NCI-H1417 (cell line): Measurements from ENCODE around the gene MXI1.
A peak's percentile ranks its signal among the peaks of the same experiment; 100 is the strongest.
"Not testable (repeated sequence)": the region's sequence is repeated elsewhere in the genome, so short reads cannot be mapped to it uniquely, and the experiment has no call there.

Experiments used
- DNase-seq, 3 experiments: peaks; one replicate each; lab custom pipeline; 2025; lab: John Stamatoyannopoulos, UW

Gene MXI1

DNA sequence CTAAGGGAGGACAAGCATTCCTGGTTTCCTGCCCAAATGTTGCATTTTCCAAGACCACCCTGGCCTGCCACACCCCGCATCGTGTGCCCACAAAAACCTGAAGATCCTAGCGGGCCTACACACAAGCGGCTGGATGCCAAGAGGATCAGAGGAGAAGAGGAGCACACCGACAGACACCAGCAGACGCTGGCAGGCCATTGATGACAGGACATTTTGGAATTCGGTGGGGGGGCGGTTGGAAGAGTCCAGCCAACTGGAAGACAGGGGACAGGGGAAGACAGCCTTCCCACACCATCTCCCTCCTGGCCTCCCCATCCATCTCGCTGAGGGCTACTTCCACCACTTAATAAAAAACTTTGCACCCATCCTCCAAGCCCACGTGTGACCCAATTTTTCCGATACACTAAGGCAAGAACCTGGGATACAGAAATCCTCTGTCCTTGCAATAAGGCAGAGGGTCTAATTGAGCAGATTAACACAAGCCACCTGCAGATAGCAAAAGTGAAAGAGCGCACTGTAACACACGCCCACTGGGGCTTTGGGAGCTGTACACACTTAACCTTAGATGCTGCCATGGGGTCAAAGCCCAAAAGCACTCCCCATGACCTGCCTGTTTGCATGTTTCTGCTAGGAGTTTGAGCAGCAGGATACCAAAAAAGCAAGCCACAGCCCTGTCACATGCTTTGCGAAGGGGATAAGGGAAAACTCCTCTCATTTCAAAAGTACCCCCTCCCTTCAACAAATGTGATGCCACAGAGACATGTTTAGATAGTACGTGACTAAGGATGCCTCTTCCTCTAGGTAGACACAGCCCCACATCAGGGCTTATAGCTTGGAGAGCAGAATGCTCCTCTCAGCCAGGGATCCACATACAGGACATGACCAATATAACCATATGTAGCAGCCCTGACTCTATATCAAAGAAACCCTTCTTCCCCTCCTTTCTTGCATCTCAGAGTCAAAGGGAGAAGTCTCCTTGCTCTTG, 110.8 kb downstream of the MXI1 start:
- DNase-seq, result no peak

- no peak for DNase-seq
Measured at GRCh38 chr10:110321869-110322620, 114.6 kb downstream of the MXI1 start.

GRCh38 chr10:110323503-110323902, 116.1 kb downstream of the MXI1 start:
- DNase-seq, result no peak

DNA sequence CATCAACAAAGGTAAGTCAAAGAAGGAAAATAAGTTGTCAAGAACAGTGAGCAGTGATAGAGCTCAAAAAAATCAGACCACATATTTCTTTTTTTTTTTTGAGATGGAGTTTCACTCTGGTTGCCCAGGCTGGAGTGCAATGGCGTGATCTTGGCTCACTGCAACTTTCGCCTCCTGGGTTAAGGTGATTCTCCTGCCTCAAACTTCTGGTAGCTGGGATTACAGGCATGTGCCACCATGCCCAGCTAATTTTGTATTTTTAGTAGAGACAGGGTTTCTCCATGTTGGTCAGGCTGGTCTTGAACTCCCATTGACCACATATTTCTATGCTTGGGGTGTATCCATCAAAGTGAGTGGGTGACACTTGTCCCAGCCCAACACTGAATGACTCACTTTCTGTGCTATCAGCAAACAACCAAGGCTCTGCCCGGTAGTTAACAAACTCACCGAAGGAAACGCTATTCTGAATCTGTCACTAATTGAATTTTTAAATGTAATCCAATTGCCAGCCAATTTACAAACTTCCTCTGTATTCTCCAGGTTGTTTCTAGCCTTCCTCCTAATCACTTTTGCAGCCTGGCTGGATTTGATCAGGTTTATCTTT, 116.9 kb downstream of the MXI1 start:
- DNase-seq, result no peak

DNA sequence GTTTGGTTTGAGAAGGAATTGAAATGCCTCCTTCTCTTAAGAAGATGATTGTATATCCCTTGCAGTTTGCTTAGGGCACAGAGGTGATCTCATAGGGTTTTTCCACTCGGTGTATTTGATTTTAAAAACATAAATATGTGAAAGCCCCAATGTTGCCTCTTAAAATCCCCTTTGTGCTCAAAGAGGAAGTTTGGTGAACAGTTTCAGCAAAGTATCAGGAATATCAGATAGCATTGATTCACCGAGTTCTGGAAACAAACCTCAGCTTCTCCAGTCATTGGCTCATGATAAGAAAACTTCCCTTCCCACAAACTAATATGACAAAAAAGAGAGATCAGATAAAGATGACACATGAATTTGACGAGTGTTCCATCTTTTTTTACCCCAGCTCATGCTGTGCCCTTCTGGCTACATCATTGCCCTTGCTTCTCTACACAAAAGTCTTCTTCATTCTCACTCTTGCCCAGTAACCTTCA, 117.4 kb downstream of the MXI1 start:
- no peak for DNase-seq

DNA sequence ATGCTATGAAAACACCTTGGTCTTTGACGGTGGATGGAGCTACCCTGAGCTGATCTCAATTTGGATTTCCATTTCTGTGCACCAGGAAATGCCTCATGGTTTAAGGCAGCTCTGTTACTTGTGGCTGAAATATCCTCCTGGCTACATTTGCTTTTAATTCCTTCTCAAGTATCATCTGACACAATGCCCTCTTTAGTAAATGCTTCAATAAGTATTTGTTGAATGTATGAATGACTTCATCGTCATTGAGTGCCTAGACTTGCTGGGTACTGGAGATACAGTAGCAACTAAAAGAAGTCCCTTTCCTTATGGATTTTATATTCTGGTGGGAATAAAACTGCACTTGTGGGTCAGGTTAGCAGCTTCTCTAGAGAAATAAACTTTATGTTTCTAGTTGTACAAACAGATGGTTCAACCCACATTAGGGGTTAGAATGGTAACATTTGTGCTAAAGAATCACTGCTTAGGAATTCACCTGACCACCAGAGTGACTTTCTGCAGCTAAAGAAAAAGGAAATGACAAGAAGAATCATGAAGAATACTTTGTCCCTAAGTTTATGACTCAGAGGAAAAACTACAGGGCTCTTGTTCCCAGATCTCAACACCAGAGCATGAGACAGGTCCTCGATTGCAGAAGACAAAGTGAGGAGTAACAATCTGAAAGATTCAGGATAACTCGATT, 119.1 kb downstream of the MXI1 start:
- DNase-seq, result no peak

DNA sequence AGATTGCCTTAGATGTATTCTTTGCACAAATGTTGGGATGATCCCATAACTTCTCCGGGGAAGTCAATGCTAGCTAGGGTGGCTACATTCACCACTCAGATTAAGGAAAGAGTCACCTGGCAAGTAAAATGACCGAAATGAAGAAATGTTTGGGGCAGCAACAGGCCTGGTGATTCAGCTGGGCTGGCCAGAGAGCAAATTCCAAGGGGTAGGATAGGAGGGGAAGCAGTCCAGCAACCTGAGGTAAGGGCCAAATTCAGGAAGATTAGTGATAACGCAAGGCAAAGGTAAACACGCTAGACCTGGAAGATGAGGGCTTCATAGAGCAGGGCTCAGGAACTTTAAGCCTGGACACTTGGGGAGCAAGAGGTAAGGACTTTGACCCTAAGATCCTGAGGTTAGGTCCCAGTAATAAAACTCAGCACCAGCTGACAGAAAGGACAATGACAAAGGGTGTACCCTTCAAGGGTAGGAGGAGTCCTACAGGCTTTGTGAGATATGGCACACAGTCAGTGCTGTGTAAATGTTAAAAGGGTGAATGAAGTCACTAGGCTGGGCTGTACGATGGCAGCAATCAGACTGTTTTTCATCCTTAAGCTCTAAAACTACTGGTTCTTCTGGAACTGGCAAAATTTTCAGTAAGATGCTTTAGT, 120.0 kb downstream of the MXI1 start:
- no peak for DNase-seq

DNA sequence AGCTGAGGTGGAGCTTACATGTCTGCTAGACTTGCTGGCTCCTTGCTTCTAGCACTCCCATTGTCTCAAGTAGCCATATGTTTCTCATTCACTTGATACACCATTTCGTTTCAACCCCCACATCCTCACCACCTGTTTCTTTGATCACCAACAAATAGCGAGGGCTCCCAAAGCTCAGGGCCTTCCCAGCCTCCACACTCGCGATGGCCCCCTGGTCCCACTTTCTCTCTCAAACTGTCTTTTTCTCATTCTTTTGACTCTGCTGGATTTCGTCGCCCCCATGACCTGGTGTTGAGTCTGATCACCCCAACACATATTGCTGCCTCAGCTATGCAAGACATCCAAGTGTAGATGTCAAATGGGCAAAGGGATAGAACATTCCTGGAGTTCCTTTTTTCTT, 123.3 kb downstream of the MXI1 start:
- DNase-seq, result no peak

DNA sequence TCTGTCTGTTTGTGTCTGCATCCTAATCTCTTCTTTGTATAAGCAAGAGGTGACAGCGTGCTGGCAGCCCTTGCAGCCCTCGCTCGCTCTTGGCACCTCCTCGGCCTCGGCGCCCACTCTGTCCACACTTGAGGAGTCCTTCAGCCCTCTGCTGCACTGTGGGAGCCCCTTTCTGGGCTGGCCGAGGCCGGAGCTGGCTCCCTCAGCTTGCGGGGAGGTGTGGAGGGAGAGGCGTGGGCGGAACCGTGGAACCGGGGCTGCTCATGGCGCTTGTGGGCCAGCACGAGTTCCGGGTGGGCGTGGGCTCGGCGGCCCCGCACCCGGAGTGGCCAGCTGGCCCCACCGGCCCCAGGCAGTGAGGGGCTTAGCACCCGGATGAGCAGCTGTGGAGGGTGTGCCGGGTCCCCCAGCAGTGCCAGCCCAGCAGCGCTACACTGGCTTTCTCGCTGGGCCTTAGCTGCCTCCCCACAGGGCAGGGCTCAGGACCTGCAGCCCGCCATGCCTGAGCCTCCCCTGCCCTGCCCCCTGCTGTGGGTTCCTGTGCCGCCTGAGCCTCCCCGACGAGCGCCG, 123.9 kb downstream of the MXI1 start:
- not testable (repeated sequence) for DNase-seq

- peak in 2 of 3 experiments; percentile 1 to 23 for DNase-seq
Measured at GRCh38 chr10:110334061-110334656, 126.8 kb downstream of the MXI1 start.

DNA sequence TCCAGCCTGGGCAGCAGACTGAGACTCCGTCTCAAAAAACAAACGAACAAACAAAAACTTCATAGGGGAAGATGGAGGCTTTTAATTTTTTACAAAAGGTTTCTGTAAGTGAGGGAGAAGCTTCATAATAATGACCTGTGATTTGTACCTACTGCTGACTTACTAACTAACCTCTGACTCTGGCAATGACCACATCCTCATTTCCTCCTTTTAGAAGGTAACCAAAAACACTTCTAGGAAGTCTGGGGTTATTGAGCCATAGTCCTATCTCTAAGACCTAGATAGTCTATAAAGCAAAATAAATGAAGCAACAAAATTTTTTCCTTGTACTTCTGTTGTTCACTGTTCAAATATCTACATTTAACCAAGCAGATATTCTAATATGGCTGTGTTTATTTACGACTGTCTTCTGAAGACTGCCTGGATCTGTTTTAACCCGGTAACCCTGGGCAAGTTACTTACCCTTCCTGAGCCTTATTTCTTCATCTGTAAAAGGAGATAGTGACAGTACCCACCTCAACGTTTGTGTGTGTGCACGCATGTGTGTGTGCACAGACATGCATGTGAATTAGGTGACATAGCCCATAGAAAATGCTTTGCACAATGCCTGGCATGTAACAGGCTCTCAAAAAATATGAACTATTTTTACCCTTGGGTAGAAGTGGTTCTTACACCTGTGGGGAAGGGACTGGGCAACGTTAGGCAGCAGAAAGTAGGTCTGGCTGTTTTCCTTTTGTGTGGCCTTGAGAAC, 128.1 kb downstream of the MXI1 start:
- DNase-seq, result no peak

DNA sequence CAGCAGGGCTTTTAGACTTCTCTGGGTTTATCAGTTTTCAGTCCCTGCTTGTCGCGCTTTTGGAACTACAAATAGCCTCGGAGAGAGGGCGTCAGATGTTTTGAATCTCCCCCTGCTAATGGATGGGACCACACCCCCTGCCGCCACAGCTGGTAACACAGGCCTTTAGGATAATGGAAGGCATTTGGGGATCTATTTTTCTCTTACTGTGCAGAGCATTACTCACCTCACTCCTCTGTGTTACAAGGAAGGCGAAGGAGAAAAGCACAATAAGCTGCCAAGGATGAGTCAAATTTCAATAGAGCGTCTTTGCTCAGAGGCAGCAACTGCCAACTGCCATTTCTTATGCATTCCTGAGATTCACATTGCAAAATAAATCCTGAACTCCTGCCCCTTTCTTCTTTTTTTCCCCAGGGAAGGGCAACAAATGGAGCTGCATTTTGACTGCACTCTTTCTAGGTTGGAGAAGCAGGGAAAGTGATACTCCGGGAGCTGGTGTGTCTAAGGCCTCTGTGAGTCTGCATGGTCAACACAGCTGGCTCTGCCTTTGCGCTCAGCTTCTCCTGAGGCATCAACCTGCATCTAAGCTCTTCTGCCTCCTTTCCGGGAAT, 128.8 kb downstream of the MXI1 start:
- DNase-seq, result peak in 2 of 3 experiments; percentile 1 to 28
